SU-DHL-6 (cell line): ENCODE results near the gene ITGB6.

Experiments
- CTCF ChIP-seq: fragments of 200-600 bp; sonication (generic); IDR thresholded peaks from one replicate; pipeline ENCODE4 v1.5.1; 2017; ENCODE audit warnings: antibody characterized with exemption, mild to moderate bottlenecking, low read length, moderate library complexity; ENCODE audit not compliant: insufficient read depth, poor library complexity, severe bottlenecking
- EZH2phosphoT487 ChIP-seq: fragments of 200-600 bp; sonication (generic), shearing (Covaris generic); conservative IDR thresholded peaks from 2 replicates; pipeline ENCODE4 v1.6.1; 2018; ENCODE audit warnings: mild to moderate bottlenecking, antibody characterized with exemption, low read length, moderate library complexity, mixed read lengths

DNA sequence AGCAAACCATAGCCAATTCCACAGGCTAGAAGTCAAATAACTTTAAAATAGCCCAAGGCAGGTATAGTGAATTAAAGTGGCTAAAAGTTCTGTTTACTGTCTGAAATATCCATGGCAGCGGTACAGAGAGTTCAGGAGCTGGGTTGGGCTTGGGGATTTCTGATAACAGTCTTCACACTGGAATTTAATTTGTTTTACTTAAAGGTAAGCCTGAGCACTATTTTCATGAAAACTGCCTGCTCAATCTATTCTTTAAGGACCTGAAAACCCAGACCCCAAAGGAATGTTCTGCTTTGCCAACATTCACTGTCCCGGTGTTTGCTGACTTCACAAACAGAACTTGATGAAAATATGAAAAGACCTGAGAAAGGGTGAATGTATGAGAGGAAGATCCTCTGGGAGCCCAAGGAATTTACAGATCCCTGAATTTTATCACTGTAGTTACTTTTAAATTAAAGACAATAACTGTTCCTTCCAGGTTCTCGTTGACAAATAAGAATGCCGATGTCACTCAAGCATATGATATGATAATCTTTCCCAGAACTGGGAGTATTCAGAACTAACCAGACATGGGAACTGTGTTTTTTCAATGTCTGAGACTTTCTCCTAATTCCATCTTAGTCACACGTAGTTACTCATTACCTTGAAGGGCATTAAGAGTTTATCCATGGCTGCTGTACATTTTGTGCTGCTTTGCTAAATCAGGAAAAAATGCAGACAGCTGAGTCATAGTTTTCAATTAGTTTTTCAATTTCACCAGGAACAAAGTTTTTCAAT is 28.3 kb upstream of the ITGB6 start:
- TF ChIP-seq CTCF (no peak), EZH2phosphoT487 (no peak)
